HK-2 (cell line): ENCODE data around the gene KCNH3.

Experiments
- DNase-seq: peaks from one replicate; pipeline ENCODE4 v3.0.0-alpha.2; 2018; ENCODE audit not compliant: unreplicated experiment

KCNH3 gene

DNA sequence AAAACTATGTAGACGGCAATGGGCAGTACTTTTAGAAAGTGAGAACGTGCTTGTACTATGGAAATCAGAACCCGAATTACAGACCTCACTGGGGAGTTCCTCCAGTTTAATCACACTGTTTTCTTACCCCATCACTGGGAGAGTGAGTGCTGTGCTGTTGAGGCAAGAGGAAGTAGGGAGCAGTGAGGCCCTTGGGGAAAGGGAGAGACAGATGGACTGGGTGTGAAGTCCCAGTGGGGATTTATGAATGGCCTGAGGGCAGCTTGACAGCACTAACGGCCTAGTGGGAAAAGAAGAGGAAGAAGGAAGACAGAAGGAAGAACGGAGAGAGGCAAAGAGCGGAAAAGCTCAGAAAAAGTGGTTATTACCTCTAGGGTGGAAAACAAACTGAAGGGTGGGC, 23.4 kb downstream of the KCNH3 start:
- no peak for DNase-seq

DNA sequence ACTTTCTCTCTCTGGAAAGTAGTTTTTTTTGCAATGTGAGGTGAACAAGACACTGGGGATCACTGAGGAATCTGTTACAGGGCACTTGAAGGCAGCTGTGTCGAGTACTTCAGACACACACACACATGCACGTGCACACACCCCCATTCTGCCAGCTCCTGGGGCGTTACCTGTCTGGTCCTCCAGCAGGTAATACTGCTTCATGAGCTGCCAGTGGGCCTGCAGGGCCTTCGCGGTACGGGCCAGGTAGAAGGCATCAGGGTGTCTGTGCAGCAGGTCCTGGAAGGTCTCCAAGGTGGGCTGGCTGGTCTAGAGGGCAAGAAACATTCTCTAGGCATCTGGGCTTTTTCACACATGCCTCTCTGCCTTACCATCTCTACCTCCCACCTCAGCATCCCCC, 24.0 kb downstream of the KCNH3 start:
- DNase-seq: no peak

GRCh38 chr12:49563951-49564685, 25.3 kb downstream of the KCNH3 start:
- no peak for DNase-seq

DNA sequence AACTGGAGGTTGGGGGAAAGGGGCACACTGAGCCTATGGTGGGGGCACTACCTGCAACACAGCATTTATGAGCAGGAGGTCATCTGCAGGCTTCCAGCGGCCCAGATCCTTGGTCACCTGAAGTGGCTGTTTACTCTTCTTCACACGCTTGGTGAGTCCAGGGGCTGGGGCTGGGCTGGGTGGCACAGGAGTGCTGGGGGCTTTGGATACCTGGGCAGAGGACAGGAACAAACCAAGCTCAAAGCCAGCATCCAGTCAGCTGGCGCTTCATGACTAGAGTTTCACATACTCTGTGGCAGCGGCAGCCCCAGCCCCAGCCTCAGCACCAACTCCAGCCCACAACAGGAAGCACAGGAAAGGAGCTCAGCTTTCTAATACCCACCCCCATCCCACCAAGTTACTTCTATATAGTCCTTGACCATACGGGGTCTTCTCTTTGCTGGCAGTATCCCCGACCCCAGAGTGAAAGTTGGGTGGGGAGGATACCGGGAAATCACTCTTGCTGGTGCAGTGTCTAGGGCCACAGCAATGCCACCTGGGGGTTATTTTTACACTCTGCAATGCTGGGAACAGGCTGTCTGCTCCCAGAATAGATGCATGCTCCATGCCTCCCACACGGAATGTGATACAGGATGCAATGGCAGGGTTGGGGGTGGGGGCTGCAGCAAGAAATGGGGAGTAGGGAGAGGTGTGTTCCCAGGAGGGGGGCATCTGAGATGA, 26.0 kb downstream of the KCNH3 start:
- no peak for DNase-seq

- no peak for DNase-seq
Observed at GRCh38 chr12:49565406-49566265, 26.8 kb downstream of the KCNH3 start.

DNA sequence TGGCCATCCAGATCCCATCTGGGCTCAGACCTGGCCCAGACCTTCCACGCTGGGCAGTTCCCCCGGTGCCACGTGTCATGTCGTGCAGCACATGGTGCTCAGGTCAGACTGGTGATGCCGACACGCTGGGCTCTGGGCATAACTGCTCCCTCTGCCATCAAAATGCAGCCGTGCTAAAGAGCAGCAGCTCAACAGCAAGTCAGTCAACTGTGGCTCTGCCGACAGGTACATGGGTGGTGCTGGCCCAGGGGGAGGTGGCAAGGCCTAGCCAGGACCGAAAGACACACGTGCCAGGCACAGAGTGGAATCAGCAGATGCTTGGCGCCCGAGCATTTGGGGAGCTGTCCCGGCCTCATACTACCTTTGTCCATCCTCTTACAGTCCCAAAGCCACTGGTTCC, 27.5 kb downstream of the KCNH3 start:
- no peak for DNase-seq

DNA sequence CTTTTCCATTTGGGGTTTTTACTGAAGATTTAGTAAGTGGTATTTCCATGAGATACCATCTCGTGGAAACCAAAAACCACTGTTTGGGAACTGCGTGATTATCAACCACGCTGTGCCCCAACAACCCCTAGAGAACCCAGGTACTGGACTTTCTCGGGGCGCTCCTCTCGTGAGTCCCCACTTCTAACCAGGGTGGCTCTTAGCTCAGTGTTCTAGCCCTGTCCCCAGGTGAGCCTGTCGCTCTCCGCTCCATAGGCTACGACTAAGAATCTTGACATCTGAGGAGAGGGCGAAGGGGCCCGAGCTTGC, 28.4 kb downstream of the KCNH3 start:
- no peak for DNase-seq

- DNase-seq: peak; percentile 85
Observed at GRCh38 chr12:49567611-49568441, 29.0 kb downstream of the KCNH3 start, which contains the start of gene MCRS1. MCRS1 (minus strand) TSS chr12:49568142; CDS start chr12:49566731, 1,411 bp downstream.

DNA sequence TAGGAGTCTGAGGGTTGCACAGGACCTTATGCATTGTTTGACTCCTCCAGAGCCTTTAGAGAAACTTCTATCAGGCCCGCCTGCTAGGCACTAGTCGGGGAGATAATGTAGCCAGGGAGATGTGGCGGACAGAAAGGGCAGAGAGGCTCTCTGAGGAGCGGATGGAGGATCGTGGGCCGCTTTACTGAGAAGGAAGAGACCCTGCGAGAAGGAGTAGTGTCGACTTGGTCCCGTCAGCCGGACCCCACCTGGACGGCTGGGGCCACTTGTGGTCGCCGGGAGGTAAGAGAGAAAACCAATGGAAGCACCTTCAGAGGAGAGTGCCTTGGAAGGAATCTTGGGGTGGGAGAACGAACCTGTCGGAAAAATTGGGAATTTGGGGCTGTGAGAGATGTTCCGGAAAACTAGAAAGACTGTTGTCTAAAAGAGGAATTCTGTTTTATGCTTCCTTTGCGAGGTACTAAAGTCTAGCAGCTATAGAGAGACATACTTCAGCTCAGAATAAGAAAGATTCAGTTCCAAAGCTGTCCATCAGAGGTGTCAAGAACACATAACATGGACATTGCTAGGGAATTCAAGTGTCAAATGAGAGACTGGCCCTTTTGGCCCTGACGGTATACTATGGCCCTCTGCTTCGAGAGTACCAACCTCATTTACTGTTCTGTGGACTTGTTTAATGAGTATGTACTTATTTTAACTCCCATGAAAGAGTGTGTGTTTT, 29.8 kb downstream of the KCNH3 start:
- DNase-seq: no peak

DNA sequence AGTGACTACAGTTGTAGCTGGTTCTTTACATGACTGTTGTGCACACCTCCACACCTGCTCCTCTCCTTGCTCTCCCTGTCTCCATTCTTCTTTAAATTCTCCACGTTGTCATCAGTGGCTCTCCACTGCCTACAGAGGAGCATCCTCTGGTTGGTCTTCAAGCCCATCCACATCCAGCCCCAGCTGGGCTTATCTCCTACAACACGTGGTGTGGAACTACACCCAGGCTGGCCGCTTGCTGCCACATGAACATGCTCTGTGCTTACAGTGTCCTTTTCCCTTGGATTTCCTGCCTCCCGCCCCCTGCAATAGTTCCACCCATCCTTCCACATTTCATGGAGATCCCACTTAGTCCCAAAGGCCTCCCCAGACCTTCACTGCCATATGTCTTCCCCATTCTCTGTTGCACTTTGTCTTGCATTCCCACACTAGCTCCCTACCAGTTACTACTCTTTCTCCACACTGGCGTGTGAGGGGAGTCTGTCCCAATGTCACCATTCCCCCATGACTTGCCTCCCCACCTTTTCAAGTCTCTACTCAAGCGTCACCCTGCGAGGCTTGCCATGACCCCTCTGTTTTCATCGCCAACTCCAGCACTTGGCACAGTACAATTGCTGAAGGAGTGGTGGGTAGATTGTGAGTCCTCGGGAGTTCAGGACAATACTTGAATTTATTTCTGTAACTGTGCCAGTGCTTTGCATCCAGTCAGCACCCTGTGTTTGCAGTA, 38.9 kb downstream of the KCNH3 start:
- no peak for DNase-seq

DNA sequence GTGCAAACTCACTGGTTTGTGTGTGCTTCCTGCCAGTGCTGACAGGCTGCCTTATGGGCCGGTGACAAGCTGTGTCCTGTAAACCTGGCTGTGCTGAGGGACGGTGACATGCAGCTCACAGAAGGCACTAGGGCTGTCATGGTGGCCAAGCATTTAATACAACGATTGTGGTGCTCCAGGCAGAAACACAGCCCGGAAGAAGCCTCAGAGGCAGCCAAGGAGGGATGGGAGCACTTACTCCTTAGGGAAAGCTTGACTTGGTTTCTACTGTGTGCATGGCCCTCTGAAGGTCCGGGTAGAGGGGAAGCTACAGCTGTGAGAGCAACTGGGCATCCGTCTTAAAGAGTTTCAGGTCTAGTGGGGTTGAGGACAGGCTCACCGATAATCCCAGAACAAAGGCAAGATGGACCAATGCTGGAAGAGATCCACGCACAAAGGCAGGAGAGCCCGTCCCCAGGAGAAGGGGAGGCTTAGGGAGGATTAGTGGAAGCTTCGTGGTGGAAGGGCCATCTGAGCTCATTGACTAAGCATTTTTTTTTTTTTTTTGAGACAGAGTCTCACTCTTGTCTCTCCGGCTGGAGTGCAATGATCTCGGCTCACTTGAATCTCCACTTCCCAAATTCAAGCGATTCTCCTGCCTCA, 39.8 kb downstream of the KCNH3 start:
- no peak for DNase-seq

DNA sequence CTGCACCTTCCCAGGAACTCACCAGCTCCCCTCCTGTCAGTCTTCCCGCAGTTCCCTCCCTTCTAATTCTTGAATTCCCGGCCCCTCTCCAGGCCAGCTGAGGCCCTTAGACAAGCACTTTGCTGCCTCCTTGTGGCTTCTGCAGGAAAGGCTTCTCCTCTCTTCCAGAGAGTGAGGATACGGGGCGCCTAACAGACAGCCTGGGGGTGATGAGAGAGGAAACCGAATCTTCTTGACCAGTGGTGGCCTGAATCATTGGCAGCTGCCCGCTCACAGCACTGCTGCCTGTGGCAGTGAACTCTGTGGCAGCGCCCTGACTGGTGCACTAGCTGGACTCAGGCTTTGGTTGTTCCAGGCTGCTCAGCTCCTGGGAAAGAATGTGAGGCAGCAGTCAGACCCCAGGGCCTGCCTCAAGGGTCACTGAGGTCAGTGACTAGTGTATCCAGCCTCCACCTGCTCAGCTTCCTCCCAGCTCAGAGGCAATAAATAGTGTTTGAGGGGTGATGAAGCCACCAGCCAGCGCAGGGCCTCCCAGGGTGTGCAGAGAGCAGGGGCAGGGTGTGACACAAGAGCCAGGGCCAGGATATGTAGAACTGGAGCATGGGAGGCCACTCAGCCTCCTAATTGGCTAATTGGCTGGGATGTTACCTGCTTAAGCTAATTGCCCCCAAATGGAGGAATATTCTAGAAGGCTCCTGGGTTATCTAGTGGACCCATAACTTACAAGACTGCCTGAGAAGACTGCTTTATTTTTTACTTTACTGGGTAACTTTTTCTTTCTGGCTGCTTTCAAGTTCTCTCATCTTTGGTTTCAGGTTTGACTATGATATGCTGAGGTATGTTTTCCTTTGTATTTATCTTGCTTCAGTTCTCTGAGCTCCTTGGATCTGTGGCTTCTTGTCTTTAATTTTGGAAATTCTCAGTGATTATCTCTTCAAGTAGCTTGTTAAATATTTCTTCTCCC, 42.0 kb downstream of the KCNH3 start:
- peak; percentile 81 for DNase-seq

DNA sequence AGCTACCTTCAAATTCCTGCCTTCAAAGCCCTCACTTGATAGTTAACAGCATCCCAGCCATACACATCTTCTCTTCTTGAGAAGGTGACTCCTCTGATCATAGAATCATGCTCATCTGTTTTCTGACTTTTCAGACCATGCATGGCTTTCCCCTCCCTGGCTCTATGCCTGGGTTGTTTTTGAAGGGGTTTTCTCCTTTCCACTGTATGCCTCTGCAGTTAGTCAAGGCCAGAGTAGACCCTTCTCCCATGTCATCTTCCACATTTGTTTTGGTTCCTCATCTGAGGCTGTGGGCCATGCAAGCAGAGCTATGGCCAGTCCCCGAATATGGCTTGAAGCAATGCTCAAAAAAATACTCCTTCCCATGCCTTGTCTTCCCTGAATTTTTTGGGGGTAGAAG, 43.4 kb downstream of the KCNH3 start:
- no peak for DNase-seq

DNA sequence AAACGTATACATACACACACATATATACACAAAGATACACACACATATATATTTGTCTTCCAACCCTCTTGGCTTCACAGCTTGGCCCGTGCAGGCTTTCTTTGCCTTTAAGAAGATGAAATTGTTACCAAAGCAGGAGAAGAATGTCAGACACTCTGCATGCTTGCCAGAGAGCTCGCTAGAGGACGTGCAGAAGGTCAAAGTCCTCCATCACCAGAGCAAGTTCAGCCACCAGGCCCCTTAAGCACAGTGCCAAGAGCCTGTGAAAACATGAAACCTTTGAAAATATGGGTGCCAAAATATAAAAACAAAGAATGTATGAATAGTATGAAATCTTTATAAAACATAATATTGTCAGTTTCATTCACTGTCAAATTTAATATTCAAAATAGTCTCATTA, 44.0 kb downstream of the KCNH3 start:
- DNase-seq: no peak

GRCh38 chr12:49583366-49584094, 44.7 kb downstream of the KCNH3 start:
- DNase-seq: no peak

- DNase-seq: no peak
Observed at GRCh38 chr12:49584591-49584990, 45.8 kb downstream of the KCNH3 start.

- no peak for DNase-seq
Observed at GRCh38 chr12:49585477-49586459, 46.9 kb downstream of the KCNH3 start.
